ENCODE results near the gene SLC16A12.
A peak's percentile ranks its signal among the peaks of the same experiment; 100 is the strongest.

SLC16A12 gene

GRCh38 chr10:89535171-89536012 is at the start of gene SLC16A12:
Gene SLC16A12 (minus strand): TSS chr10:89535594. CDS start chr10:89462578, 73,016 bp downstream.
- DNase-seq, result peak; percentile 57

GRCh38 chr10:89582022-89582421 is 46.6 kb upstream of the SLC16A12 start:
- DNase-seq, result no peak

- no peak for DNase-seq
Measured at GRCh38 chr10:89580243-89580642, 44.8 kb upstream of the SLC16A12 start.

- no peak for DNase-seq
Measured at GRCh38 chr10:89576696-89577095, 41.3 kb upstream of the SLC16A12 start.

GRCh38 chr10:89576022-89576421 is 40.6 kb upstream of the SLC16A12 start:
- DNase-seq, result no peak

- no peak for DNase-seq
Measured at GRCh38 chr10:89575031-89575430, 39.6 kb upstream of the SLC16A12 start.

GRCh38 chr10:89574368-89574767 is 39.0 kb upstream of the SLC16A12 start:
- no peak for DNase-seq

GRCh38 chr10:89567576-89568245 is 32.3 kb upstream of the SLC16A12 start:
- DNase-seq, result no peak

GRCh38 chr10:89566992-89567391 is 31.6 kb upstream of the SLC16A12 start:
- DNase-seq, result peak; percentile 35

- DNase-seq, result no peak
Measured at GRCh38 chr10:89566095-89566950, 30.9 kb upstream of the SLC16A12 start.

- DNase-seq, result no peak
Measured at GRCh38 chr10:89565180-89565579, 29.8 kb upstream of the SLC16A12 start.

- no peak for DNase-seq
Measured at GRCh38 chr10:89563861-89564478, 28.6 kb upstream of the SLC16A12 start.

- no peak for DNase-seq
Measured at GRCh38 chr10:89563311-89563710, 27.9 kb upstream of the SLC16A12 start.

GRCh38 chr10:89556600-89556999 is 21.2 kb upstream of the SLC16A12 start:
- no peak for DNase-seq

- DNase-seq, result no peak
Measured at GRCh38 chr10:89555688-89556445, 20.5 kb upstream of the SLC16A12 start.

- DNase-seq, result no peak
Measured at GRCh38 chr10:89554433-89554832, 19.0 kb upstream of the SLC16A12 start.

- DNase-seq, result no peak
Measured at GRCh38 chr10:89553064-89553734, 17.8 kb upstream of the SLC16A12 start.

- DNase-seq, result no peak
Measured at GRCh38 chr10:89552213-89552612, 16.8 kb upstream of the SLC16A12 start.

GRCh38 chr10:89550509-89550908 is 15.1 kb upstream of the SLC16A12 start:
- DNase-seq, result no peak

- no peak for DNase-seq
Measured at GRCh38 chr10:89549510-89549909, 14.1 kb upstream of the SLC16A12 start.

GRCh38 chr10:89548673-89549072 is 13.3 kb upstream of the SLC16A12 start:
- no peak for DNase-seq

Data from femur (tissue), 1 donor.